GM21528 (cell line): ENCODE measurements around the gene JARID2.

Experiments used
- ATAC-seq: cut with Tn5 transposase; IDR thresholded peaks from one replicate; pipeline ENCODE4 v1.9.1; 2021; ENCODE audit warnings: mild to moderate bottlenecking, moderate library complexity; ENCODE audit not compliant: unreplicated experiment, low FRiP score

Gene JARID2

GRCh38 chr6:15330174-15330944 lies 84.5 kb downstream of the JARID2 start:
- no peak for ATAC-seq

- ATAC-seq, result no peak
Measured at GRCh38 chr6:15331143-15331542, 85.3 kb downstream of the JARID2 start.

- no peak for ATAC-seq
Measured at GRCh38 chr6:15331629-15332251, 85.9 kb downstream of the JARID2 start.

- no peak for ATAC-seq
Measured at GRCh38 chr6:15332446-15332845, 86.6 kb downstream of the JARID2 start.

GRCh38 chr6:15335385-15335784 lies 89.5 kb downstream of the JARID2 start:
- ATAC-seq, result no peak

- no peak for ATAC-seq
Measured at GRCh38 chr6:15335916-15336315, 90.0 kb downstream of the JARID2 start.

GRCh38 chr6:15336900-15337560 lies 91.2 kb downstream of the JARID2 start:
- ATAC-seq, result no peak

- no peak for ATAC-seq
Measured at GRCh38 chr6:15337582-15337981, 91.7 kb downstream of the JARID2 start.

GRCh38 chr6:15338476-15338875 lies 92.6 kb downstream of the JARID2 start:
- no peak for ATAC-seq

- no peak for ATAC-seq
Measured at GRCh38 chr6:15339081-15339480, 93.2 kb downstream of the JARID2 start.

- no peak for ATAC-seq
Measured at GRCh38 chr6:15340105-15340601, 94.3 kb downstream of the JARID2 start.

GRCh38 chr6:15340775-15341174 lies 94.9 kb downstream of the JARID2 start:
- ATAC-seq, result no peak

GRCh38 chr6:15341311-15342001 lies 95.6 kb downstream of the JARID2 start:
- no peak for ATAC-seq

GRCh38 chr6:15342114-15342513 lies 96.2 kb downstream of the JARID2 start:
- ATAC-seq, result no peak

- no peak for ATAC-seq
Measured at GRCh38 chr6:15343490-15344191, 97.8 kb downstream of the JARID2 start.

GRCh38 chr6:15344192-15344519 lies 98.3 kb downstream of the JARID2 start:
- ATAC-seq, result no peak

GRCh38 chr6:15344831-15345230 lies 99.0 kb downstream of the JARID2 start:
- ATAC-seq, result no peak

GRCh38 chr6:15346315-15346714 lies 100.4 kb downstream of the JARID2 start:
- no peak for ATAC-seq

GRCh38 chr6:15348528-15348927 lies 102.7 kb downstream of the JARID2 start:
- no peak for ATAC-seq

GRCh38 chr6:15349379-15349778 lies 103.5 kb downstream of the JARID2 start:
- ATAC-seq, result no peak
